ENCODE results near the gene NHSL2.

- TF ChIP-seq EZH2 (IDR thresholded peaks at IDR 0.05; ENCODE audit: low read depth) (no peak), CTCF (conservative IDR thresholded peaks at IDR 0.05) (no peak)
These were observed 214.8 kb downstream of the NHSL2 start for GRCh38 chrX:72125331-72126047.

Measured in PC-9 (cell line).